Thyroid gland (tissue), 4 donors: ENCODE measurements around the gene ULBP2.
"Not testable (repeated sequence)": the region's sequence is repeated elsewhere in the genome, so short reads cannot be mapped to it uniquely, and the experiment has no call there.

Experiments used
- CTCF ChIP-seq, 6 experiments: fragments of 200-600 bp in 3 of 6; fragments of 450-650 bp in 3 of 6; sonication (generic) in 3 of 6; IDR thresholded peaks; one replicate each; pipeline ENCODE4 v1.5.1; 2016 to 2019; ENCODE audit warnings: antibody characterized with exemption in 6 of 6, mild to moderate bottlenecking in 2 of 6, inconsistent platforms in 1 of 6, moderate library complexity in 1 of 6
- POLR2A ChIP-seq, 2 donors: fragments of 450-650 bp; IDR thresholded peaks; one replicate each; pipeline ENCODE4 v1.6.1; 2017; ENCODE audit warnings: antibody characterized with exemption in 2 of 2, mild to moderate bottlenecking in 2 of 2, moderate library complexity in 1 of 2

GRCh38 chr6:149954328-149954983 is 12.6 kb downstream of the ULBP2 start:
- not testable (repeated sequence) for TF ChIP-seq CTCF, POLR2A (IDR thresholded peaks at IDR 0.05)
